ENCODE results near the gene PRCP.

GRCh38 chr11:82906236-82906635 is 6.0 kb upstream of the PRCP start:
- TF ChIP-seq POLR2A (IDR thresholded peaks at IDR 0.05; ENCODE audit: low read depth, low read length) (no peak), TAF1 (IDR thresholded peaks at IDR 0.05; ENCODE audit: borderline replicate concordance, low read depth, low read length) (no peak)
